ENCODE measurements around the gene PPP1R9A.

PPP1R9A gene

DNA sequence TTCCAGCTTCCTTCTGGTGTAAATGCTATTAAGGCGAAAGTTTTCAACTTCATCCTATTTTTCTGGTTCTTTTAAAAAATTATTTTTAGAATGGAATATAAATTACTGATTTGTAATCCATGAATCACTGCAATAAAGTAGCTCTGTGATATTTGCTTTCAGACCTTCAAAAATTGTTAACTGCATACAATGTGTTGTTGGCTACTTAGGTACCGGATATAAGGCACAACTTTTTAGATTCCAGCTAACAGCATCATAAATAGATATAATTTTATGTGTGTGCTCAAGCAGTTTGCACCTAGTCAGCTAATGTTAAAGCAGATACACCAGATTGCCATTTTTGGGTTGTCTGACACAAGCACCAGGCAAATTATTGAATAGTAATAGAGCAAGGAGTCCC is 358.2 kb downstream of the PPP1R9A start:
- Histone ChIP-seq H4K20me1 (ENCODE audit: insufficient read depth, low read length) (no peaks in the 10 kb centered on the region), H3K27me3 (ENCODE audit: insufficient read depth, low read length, poor library complexity) (no peaks in the 10 kb centered on the region), H3K4me3 (ENCODE audit: low read depth in 1 of 2, low read length in 2 of 2) (no peak overlapping the region), H3K79me2 (ENCODE audit: insufficient read depth, low read length) (no peaks in the 10 kb centered on the region), H2AFZ (ENCODE audit: low read depth, low read length) (no peak overlapping the region), H3K36me3 (ENCODE audit: insufficient read depth, low read length) (no peaks in the 10 kb centered on the region), H3K4me1 (ENCODE audit: insufficient read depth, low read length) (no peaks in the 10 kb centered on the region), H3K9ac (ENCODE audit: low read depth, low read length) (no peak overlapping the region), H3K27ac (ENCODE audit: low read length) (no peak overlapping the region), H3K4me2 (ENCODE audit: insufficient read depth, low read length) (no peak overlapping the region), H3K9me3 (ENCODE audit: insufficient read depth, low read length, severe bottlenecking) (no peaks in the 10 kb centered on the region)
- no peak for DNase-seq
- TF ChIP-seq EZH2 (IDR thresholded peaks at IDR 0.05; ENCODE audit: borderline replicate concordance, low read depth, low read length, severe bottlenecking) (no peak), CTCF (IDR thresholded peaks at IDR 0.05; ENCODE audit: borderline replicate concordance, extremely low read depth, low read length, poor library complexity, severe bottlenecking) (no peak)
- ATAC-seq (ENCODE audit: insufficient read depth, low read depth) = no peak

GRCh38 chr7:95267754-95268153 is 360.4 kb downstream of the PPP1R9A start:
- no peak for ATAC-seq (ENCODE audit: insufficient read depth, low read depth)

GRCh38 chr7:95269640-95270039 is 362.2 kb downstream of the PPP1R9A start:
- H3K4me3 ChIP-seq (ENCODE audit: low read depth in 1 of 2, low read length in 2 of 2) = no peak overlapping the region
- ATAC-seq (ENCODE audit: insufficient read depth, low read depth) = no peak
- no peaks in the 10 kb centered on the region for H3K79me2 ChIP-seq (ENCODE audit: insufficient read depth, low read length)
- no peak overlapping the region for H3K9ac ChIP-seq (ENCODE audit: low read depth, low read length)
- H3K4me1 ChIP-seq (ENCODE audit: insufficient read depth, low read length) = no peaks in the 10 kb centered on the region
- no peaks in the 10 kb centered on the region for H3K9me3 ChIP-seq (ENCODE audit: insufficient read depth, low read length, severe bottlenecking)
- TF ChIP-seq CTCF (IDR thresholded peaks at IDR 0.05; ENCODE audit: borderline replicate concordance, extremely low read depth, low read length, poor library complexity, severe bottlenecking) (no peak), EZH2 (IDR thresholded peaks at IDR 0.05; ENCODE audit: borderline replicate concordance, low read depth, low read length, severe bottlenecking) (no peak)
- H3K4me2 ChIP-seq (ENCODE audit: insufficient read depth, low read length) = no peak overlapping the region
- no peak overlapping the region for H2AFZ ChIP-seq (ENCODE audit: low read depth, low read length)
- no peak for DNase-seq
- no peaks in the 10 kb centered on the region for H3K27me3 ChIP-seq (ENCODE audit: insufficient read depth, low read length, poor library complexity)
- no peaks in the 10 kb centered on the region for H4K20me1 ChIP-seq (ENCODE audit: insufficient read depth, low read length)
- no peak overlapping the region for H3K27ac ChIP-seq (ENCODE audit: low read length)
- H3K36me3 ChIP-seq (ENCODE audit: insufficient read depth, low read length) = no peaks in the 10 kb centered on the region

More at GRCh38 chr7:95267754-95268153, 360.4 kb downstream of the PPP1R9A start:
- H2AFZ ChIP-seq (ENCODE audit: low read depth, low read length) = no peak overlapping the region
- no peak for DNase-seq
- H3K4me2 ChIP-seq (ENCODE audit: insufficient read depth, low read length) = no peak overlapping the region
- no peaks in the 10 kb centered on the region for H3K36me3 ChIP-seq (ENCODE audit: insufficient read depth, low read length)
- H3K9ac ChIP-seq (ENCODE audit: low read depth, low read length) = no peak overlapping the region
- H3K4me1 ChIP-seq (ENCODE audit: insufficient read depth, low read length) = no peaks in the 10 kb centered on the region
- no peaks in the 10 kb centered on the region for H3K27me3 ChIP-seq (ENCODE audit: insufficient read depth, low read length, poor library complexity)
- TF ChIP-seq CTCF (IDR thresholded peaks at IDR 0.05; ENCODE audit: borderline replicate concordance, extremely low read depth, low read length, poor library complexity, severe bottlenecking) = no peak
- no peak for TF ChIP-seq EZH2 (IDR thresholded peaks at IDR 0.05; ENCODE audit: borderline replicate concordance, low read depth, low read length, severe bottlenecking)
- H3K4me3 ChIP-seq (ENCODE audit: low read depth in 1 of 2, low read length in 2 of 2) = no peak overlapping the region
- no peaks in the 10 kb centered on the region for H3K79me2 ChIP-seq (ENCODE audit: insufficient read depth, low read length)
- no peaks in the 10 kb centered on the region for H3K9me3 ChIP-seq (ENCODE audit: insufficient read depth, low read length, severe bottlenecking)
- H4K20me1 ChIP-seq (ENCODE audit: insufficient read depth, low read length) = no peaks in the 10 kb centered on the region
- no peak overlapping the region for H3K27ac ChIP-seq (ENCODE audit: low read length)

GRCh38 chr7:95276114-95276513 is 368.7 kb downstream of the PPP1R9A start:
- Histone ChIP-seq H3K9me3 (ENCODE audit: insufficient read depth, low read length, severe bottlenecking) (no peaks in the 10 kb centered on the region), H3K4me1 (ENCODE audit: insufficient read depth, low read length) (no peaks in the 10 kb centered on the region), H3K27me3 (ENCODE audit: insufficient read depth, low read length, poor library complexity) (no peaks in the 10 kb centered on the region), H3K9ac (ENCODE audit: low read depth, low read length) (no peak overlapping the region), H3K4me3 (ENCODE audit: low read depth in 1 of 2, low read length in 2 of 2) (no peak overlapping the region), H4K20me1 (ENCODE audit: insufficient read depth, low read length) (no peaks in the 10 kb centered on the region), H3K4me2 (ENCODE audit: insufficient read depth, low read length) (no peak overlapping the region), H3K36me3 (ENCODE audit: insufficient read depth, low read length) (no peaks in the 10 kb centered on the region), H2AFZ (ENCODE audit: low read depth, low read length) (no peak overlapping the region), H3K79me2 (ENCODE audit: insufficient read depth, low read length) (no peaks in the 10 kb centered on the region), H3K27ac (ENCODE audit: low read length) (no peak overlapping the region)
- DNase-seq (no peak), ATAC-seq (ENCODE audit: insufficient read depth, low read depth) (no peak)
- TF ChIP-seq EZH2 (IDR thresholded peaks at IDR 0.05; ENCODE audit: borderline replicate concordance, low read depth, low read length, severe bottlenecking) = no peak
- no peak for TF ChIP-seq CTCF (IDR thresholded peaks at IDR 0.05; ENCODE audit: borderline replicate concordance, extremely low read depth, low read length, poor library complexity, severe bottlenecking)
